Skeletal muscle cell (primary cell): ENCODE results near the gene NUDT5.

ENCODE experiments used
- DNase-seq: peaks from one replicate; pipeline ENCODE4 v3.0.0-alpha.2; 2010; ENCODE audit warnings: low read depth
- H3K4me3 ChIP-seq: 2 replicates; pipeline ENCODE4 v1.5.1; 2011; ENCODE audit warnings: low read depth, mild to moderate bottlenecking, control low read depth, low read length, moderate library complexity

NUDT5 gene

GRCh38 chr10:12208460-12208859 lies 12.8 kb upstream of the NUDT5 start:
- DNase-seq, result no peak
- no peak overlapping the region for H3K4me3 ChIP-seq

GRCh38 chr10:12207114-12207513 lies 11.4 kb upstream of the NUDT5 start:
- DNase-seq, result no peak
- no peak overlapping the region for H3K4me3 ChIP-seq

GRCh38 chr10:12205082-12205481 lies 9.4 kb upstream of the NUDT5 start:
- H3K4me3 ChIP-seq, result no peak overlapping the region
- DNase-seq, result no peak

- no peak for DNase-seq
- H3K4me3 ChIP-seq, result no peak overlapping the region
Observed at GRCh38 chr10:12202226-12202625, 6.5 kb upstream of the NUDT5 start.

- H3K4me3 ChIP-seq, result no peak overlapping the region
- DNase-seq, result no peak
Observed at GRCh38 chr10:12201543-12201942, 5.9 kb upstream of the NUDT5 start.

- no peak overlapping the region for H3K4me3 ChIP-seq
- no peak for DNase-seq
Observed at GRCh38 chr10:12200850-12201249, 5.2 kb upstream of the NUDT5 start.

GRCh38 chr10:12198156-12198555 lies 2.5 kb upstream of the NUDT5 start:
- no peak for DNase-seq
- H3K4me3 ChIP-seq, result no peak overlapping the region

- no peak for DNase-seq
Observed at GRCh38 chr10:12196531-12197211, 980 bp upstream of the NUDT5 start.

GRCh38 chr10:12195281-12195602 lies 449 bp downstream of the NUDT5 start:
- DNase-seq, result no peak
- peak overlapping the region; percentile 99 for H3K4me3 ChIP-seq

More at GRCh38 chr10:12196531-12197211, 980 bp upstream of the NUDT5 start:
- H3K4me3 ChIP-seq, result peak overlapping the region; percentile 99

- no peak for DNase-seq
- peak overlapping the region; percentile 99 for H3K4me3 ChIP-seq
Observed at GRCh38 chr10:12194752-12195271, 879 bp downstream of the NUDT5 start.

GRCh38 chr10:12193193-12193592 lies 2.5 kb downstream of the NUDT5 start:
- no peak overlapping the region for H3K4me3 ChIP-seq
- peak; percentile 39 for DNase-seq

- no peak for DNase-seq
- H3K4me3 ChIP-seq, result no peak overlapping the region
Observed at GRCh38 chr10:12191715-12192114, 4.0 kb downstream of the NUDT5 start.

- no peak for DNase-seq
- H3K4me3 ChIP-seq, result no peak overlapping the region
Observed at GRCh38 chr10:12189426-12189825, 6.3 kb downstream of the NUDT5 start.

GRCh38 chr10:12188656-12189055 lies 7.0 kb downstream of the NUDT5 start:
- DNase-seq, result no peak
- H3K4me3 ChIP-seq, result no peak overlapping the region

GRCh38 chr10:12187321-12187905 lies 8.3 kb downstream of the NUDT5 start:
- H3K4me3 ChIP-seq, result no peak overlapping the region
- DNase-seq, result no peak

- no peak for DNase-seq
- H3K4me3 ChIP-seq, result no peak overlapping the region
Observed at GRCh38 chr10:12186323-12186722, 9.4 kb downstream of the NUDT5 start.

- no peak overlapping the region for H3K4me3 ChIP-seq
Observed at GRCh38 chr10:12184165-12184564, 11.5 kb downstream of the NUDT5 start.

GRCh38 chr10:12181065-12181775 lies 14.5 kb downstream of the NUDT5 start:
- DNase-seq, result no peak

More at GRCh38 chr10:12184165-12184564, 11.5 kb downstream of the NUDT5 start:
- no peak for DNase-seq

GRCh38 chr10:12180221-12180974 lies 15.3 kb downstream of the NUDT5 start:
- DNase-seq, result no peak
- H3K4me3 ChIP-seq, result no peak overlapping the region

More at GRCh38 chr10:12181065-12181775, 14.5 kb downstream of the NUDT5 start:
- H3K4me3 ChIP-seq, result no peak overlapping the region

GRCh38 chr10:12179606-12180170 lies 16.0 kb downstream of the NUDT5 start:
- H3K4me3 ChIP-seq, result no peak overlapping the region
- DNase-seq, result no peak
